Fibroblast of villous mesenchyme (primary cell): Measurements from ENCODE around the gene TFRC. TPM values are rescaled to one million over a fixed set of nuclear protein-coding genes. Genes with fewer than 3 reads are reported as not detected.
"Not testable (repeated sequence)": the region's sequence is repeated elsewhere in the genome, so short reads cannot be mapped to it uniquely, and the experiment has no call there.

Experiments
- DNase-seq: peaks from one replicate; pipeline ENCODE4 v3.0.0-alpha.2; 2010; ENCODE audit warnings: low read depth
- H3K4me3 ChIP-seq: 2 replicates; pipeline ENCODE4 v1.5.1; 2011; ENCODE audit warnings: low read depth, mild to moderate bottlenecking, low read length
- total RNA-seq: library from RNA; depleted of rRNA; stranded (reverse); fragments of >200 nt; gene quantifications from 2 replicates; pipeline ENCODE4 v1.2.3, GENCODE V29; 2012
- TF ChIP-seq, protein P1 (sequence below): IDR thresholded peaks from 2 replicates; pipeline ENCODE4 v1.5.1; 2012; ENCODE audit warnings: low read depth, mild to moderate bottlenecking, low read length; ENCODE audit not compliant: insufficient read depth

The TFRC gene
- total RNA-seq, 1 donor: 150 TPM

- TF ChIP-seq, protein P1, sequence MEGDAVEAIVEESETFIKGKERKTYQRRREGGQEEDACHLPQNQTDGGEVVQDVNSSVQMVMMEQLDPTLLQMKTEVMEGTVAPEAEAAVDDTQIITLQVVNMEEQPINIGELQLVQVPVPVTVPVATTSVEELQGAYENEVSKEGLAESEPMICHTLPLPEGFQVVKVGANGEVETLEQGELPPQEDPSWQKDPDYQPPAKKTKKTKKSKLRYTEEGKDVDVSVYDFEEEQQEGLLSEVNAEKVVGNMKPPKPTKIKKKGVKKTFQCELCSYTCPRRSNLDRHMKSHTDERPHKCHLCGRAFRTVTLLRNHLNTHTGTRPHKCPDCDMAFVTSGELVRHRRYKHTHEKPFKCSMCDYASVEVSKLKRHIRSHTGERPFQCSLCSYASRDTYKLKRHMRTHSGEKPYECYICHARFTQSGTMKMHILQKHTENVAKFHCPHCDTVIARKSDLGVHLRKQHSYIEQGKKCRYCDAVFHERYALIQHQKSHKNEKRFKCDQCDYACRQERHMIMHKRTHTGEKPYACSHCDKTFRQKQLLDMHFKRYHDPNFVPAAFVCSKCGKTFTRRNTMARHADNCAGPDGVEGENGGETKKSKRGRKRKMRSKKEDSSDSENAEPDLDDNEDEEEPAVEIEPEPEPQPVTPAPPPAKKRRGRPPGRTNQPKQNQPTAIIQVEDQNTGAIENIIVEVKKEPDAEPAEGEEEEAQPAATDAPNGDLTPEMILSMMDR: no peak
- peak; percentile 45 for DNase-seq
- H3K4me3 ChIP-seq: no peak overlapping the region
Observed at GRCh38 chr3:196063456-196063855, 18.4 kb downstream of the TFRC start.

GRCh38 chr3:196063049-196063448 lies 18.8 kb downstream of the TFRC start:
- DNase-seq: peak; percentile 52
- H3K4me3 ChIP-seq: no peak overlapping the region
- TF ChIP-seq, protein P1: no peak

DNA sequence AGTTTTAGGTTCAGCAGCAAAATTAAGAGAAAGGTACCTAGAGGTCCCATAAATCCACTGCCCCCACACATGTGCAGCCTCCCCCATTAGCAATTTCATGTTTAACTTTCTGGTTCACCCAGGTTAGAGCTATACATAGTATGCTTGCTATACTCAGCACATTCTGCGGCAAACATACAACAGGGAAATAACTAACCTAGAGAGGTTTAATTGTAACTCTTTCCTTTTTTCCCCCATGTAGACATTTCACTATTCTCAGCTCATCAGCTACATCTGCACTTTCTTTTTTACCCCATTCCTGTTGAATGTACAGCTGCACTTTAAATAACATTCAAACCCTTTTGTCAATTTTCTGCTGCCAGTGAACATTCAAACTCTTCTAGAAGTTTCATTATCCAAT lies 21.1 kb downstream of the TFRC start:
- TF ChIP-seq, protein P1: no peak
- DNase-seq: no peak
- no peak overlapping the region for H3K4me3 ChIP-seq

- no peak for DNase-seq
- TF ChIP-seq, protein P1: no peak
- H3K4me3 ChIP-seq: no peak overlapping the region
Observed at GRCh38 chr3:196057760-196058331, 24.0 kb downstream of the TFRC start.

DNA sequence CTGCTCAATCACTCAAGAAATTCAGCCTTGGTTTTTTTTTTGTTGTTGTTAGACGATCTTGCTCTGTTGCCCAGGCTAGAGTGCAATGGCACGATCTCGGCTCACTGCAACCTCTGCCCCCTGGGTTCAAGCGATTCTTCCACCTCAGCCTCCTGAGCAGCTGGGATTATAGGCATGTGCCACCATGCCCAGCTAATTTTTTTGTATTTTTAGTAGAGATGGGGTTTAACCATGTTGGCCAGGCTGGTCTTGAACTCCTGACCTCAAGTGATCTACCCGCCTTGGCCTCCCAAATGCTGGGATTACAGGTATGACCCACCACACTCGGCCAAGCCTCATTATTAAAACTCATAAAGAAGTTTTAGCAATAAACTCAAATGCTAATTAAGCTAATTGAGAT lies 25.5 kb downstream of the TFRC start:
- not testable (repeated sequence) for H3K4me3 ChIP-seq

DNA sequence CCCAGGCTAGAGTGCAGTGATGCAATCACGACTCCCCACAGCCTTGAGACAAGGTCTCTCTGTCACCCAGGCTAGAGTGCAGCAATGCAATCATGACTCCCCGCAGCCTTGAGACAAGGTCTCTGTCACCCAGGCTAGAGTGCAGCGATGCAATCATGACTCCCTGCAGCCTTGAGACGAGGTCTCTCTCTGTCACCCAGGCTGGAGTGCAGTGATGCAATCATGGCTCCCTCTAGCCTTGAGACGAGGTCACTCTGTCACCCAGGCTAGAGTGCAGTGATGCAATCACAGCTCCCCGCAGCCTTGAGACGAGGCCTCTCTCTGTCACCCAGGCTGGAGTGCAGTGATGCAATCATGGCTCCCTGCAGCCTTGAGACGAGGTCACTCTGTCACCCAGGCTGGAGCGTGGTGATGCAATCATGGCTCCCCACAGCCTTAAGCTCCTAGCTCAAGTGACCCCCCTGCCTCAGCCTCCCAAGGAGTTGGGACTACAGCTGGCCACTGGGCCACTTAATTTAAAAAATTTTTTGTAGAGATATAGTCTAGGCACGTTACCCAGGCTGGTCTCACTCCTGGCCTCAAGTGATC lies 26.1 kb downstream of the TFRC start:
- H3K4me3 ChIP-seq: no peak overlapping the region
- peak; percentile 76 for DNase-seq
- TF ChIP-seq, protein P1: no peak

More for the DNA sequence above, 25.5 kb downstream of the TFRC start:
- not testable (repeated sequence) for DNase-seq

- TF ChIP-seq, protein P1: no peak
- no peak for DNase-seq
- H3K4me3 ChIP-seq: no peak overlapping the region
Observed at GRCh38 chr3:196055240-196055639, 26.6 kb downstream of the TFRC start.
